ENCODE results near the gene THSD4.
"Not testable (repeated sequence)": the region's sequence is repeated elsewhere in the genome, so short reads cannot be mapped to it uniquely, and the experiment has no call there.

The THSD4 gene

GRCh38 chr15:71151081-71151480, 35.8 kb downstream of the THSD4 start:
- DNase-seq = no peak

GRCh38 chr15:71152542-71152941, 37.3 kb downstream of the THSD4 start:
- DNase-seq = no peak

GRCh38 chr15:71153823-71154524, 38.7 kb downstream of the THSD4 start:
- DNase-seq = no peak

GRCh38 chr15:71154607-71155200, 39.4 kb downstream of the THSD4 start:
- DNase-seq = no peak

- no peak for DNase-seq
Measured at GRCh38 chr15:71155534-71155933, 40.3 kb downstream of the THSD4 start.

- no peak for DNase-seq
Measured at GRCh38 chr15:71160976-71161375, 45.7 kb downstream of the THSD4 start.

GRCh38 chr15:71162309-71162708, 47.0 kb downstream of the THSD4 start:
- DNase-seq = no peak

GRCh38 chr15:71164606-71165005, 49.3 kb downstream of the THSD4 start:
- not testable (repeated sequence) for DNase-seq

GRCh38 chr15:71167445-71168165, 52.3 kb downstream of the THSD4 start:
- no peak for DNase-seq

- DNase-seq = no peak
Measured at GRCh38 chr15:71168166-71168834, 53.0 kb downstream of the THSD4 start.

GRCh38 chr15:71170163-71170562, 54.9 kb downstream of the THSD4 start:
- DNase-seq = no peak

- no peak for DNase-seq
Measured at GRCh38 chr15:71171195-71171594, 55.9 kb downstream of the THSD4 start.

GRCh38 chr15:71174360-71174759, 59.1 kb downstream of the THSD4 start:
- not testable (repeated sequence) for DNase-seq

GRCh38 chr15:71180986-71181853, 65.9 kb downstream of the THSD4 start:
- no peak for DNase-seq

GRCh38 chr15:71182522-71182921, 67.3 kb downstream of the THSD4 start:
- no peak for DNase-seq

GRCh38 chr15:71183063-71183462, 67.8 kb downstream of the THSD4 start:
- no peak for DNase-seq

GRCh38 chr15:71185706-71186105, 70.4 kb downstream of the THSD4 start:
- no peak for DNase-seq

- DNase-seq = no peak
Measured at GRCh38 chr15:71186267-71186666, 71.0 kb downstream of the THSD4 start.

- no peak for DNase-seq
Measured at GRCh38 chr15:71187078-71187477, 71.8 kb downstream of the THSD4 start.

- DNase-seq = no peak
Measured at GRCh38 chr15:71187526-71187925, 72.3 kb downstream of the THSD4 start.

GRCh38 chr15:71189718-71190117, 74.4 kb downstream of the THSD4 start:
- no peak for DNase-seq

- no peak for DNase-seq
Measured at GRCh38 chr15:71191296-71191695, 76.0 kb downstream of the THSD4 start.

- no peak for DNase-seq
Measured at GRCh38 chr15:71192816-71193215, 77.5 kb downstream of the THSD4 start.
